HFF-Myc (cell line): ENCODE results near the gene PIGBOS1.

Experiments
- DNase-seq: peaks from one replicate; pipeline ENCODE4 v3.0.0-alpha.2; 2011; ENCODE audit warnings: low read depth; ENCODE audit errors: extremely low read depth
- H3K4me3 ChIP-seq: replicated peaks from 2 replicates; pipeline ENCODE4 v1.5.1; 2011; ENCODE audit warnings: low read depth, mild to moderate bottlenecking, control low read depth, low read length
- CTCF ChIP-seq: IDR thresholded peaks from 2 replicates; pipeline ENCODE4 v1.5.1; 2012; ENCODE audit warnings: mild to moderate bottlenecking, low read depth, low read length, control low read depth; ENCODE audit errors: missing control alignments

PIGBOS1 gene

DNA sequence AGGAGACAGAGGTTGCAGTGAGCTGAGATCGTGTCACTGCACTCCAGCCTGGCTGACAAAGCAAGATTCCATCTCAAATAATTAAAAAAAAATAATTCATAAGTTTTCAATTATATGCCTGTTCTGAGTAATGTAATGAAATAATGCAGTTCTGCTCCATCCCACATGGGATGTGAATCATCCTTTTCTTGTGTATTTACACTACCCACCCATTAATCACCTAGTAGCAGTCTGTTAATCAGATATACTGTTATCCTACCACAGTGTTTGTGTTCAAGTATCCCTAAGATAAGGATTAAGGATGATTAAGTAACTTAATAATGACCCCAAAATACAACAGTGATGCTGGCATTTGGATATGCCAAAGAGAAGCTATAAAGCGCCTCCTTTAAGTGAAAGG is 38.9 kb upstream of the PIGBOS1 start:
- H3K4me3 ChIP-seq: no peak overlapping the region
- DNase-seq: peak; percentile 17

GRCh38 chr15:55356985-55357585 is 38.2 kb upstream of the PIGBOS1 start:
- no peak for TF ChIP-seq CTCF
- no peak overlapping the region for H3K4me3 ChIP-seq
- no peak for DNase-seq

More for the DNA sequence above, 38.9 kb upstream of the PIGBOS1 start:
- no peak for TF ChIP-seq CTCF

- TF ChIP-seq CTCF: no peak
- no peak for DNase-seq
- H3K4me3 ChIP-seq: no peak overlapping the region
Observed at GRCh38 chr15:55353025-55353424, 34.1 kb upstream of the PIGBOS1 start.

DNA sequence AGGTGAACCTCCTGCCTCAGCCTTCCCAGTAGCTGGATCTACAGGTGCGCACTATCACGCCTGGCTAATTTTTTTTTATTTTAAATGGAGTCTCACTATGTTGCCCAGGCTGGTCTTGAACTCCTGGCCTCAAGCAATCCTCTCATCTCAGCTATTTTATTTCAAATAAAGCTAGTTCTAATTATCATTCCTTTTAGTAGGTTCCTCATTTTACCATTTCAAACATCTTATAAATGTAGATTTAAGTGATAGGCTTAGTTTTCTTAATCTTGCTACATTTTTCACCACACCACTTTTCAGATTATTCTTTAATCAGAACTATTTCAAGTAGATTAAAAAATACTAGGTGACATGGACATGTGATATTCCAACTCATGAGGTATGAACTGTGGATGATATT is 30.4 kb upstream of the PIGBOS1 start:
- H3K4me3 ChIP-seq: no peak overlapping the region
- TF ChIP-seq CTCF: no peak
- DNase-seq: no peak

DNA sequence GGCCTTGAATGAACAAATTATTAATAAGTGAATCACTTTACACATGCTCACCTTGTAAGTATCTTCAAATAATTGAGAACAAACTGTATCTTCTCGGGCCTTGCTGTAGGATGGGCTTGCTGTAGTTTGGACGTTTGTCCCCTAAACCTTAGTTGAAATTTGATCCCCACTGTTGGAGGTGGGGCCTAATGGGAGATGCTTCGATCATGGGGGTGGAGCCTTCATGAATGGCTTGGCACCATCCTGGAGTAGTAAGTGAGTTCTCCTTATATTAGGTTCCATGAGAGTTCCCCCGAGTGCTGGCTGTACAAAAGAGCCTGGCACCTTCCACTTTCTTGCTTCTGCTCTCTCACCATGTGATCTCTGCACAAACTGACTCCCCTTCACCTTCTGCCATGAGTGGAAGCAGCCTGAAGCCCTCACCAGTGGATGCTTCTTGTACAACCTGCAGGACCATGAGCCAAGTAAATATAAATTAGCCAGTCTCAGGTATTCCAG is 29.4 kb upstream of the PIGBOS1 start:
- no peak for DNase-seq
- TF ChIP-seq CTCF: no peak
- no peak overlapping the region for H3K4me3 ChIP-seq

- no peak for TF ChIP-seq CTCF
- H3K4me3 ChIP-seq: no peak overlapping the region
- no peak for DNase-seq
Observed at GRCh38 chr15:55344206-55344605, 25.3 kb upstream of the PIGBOS1 start.

DNA sequence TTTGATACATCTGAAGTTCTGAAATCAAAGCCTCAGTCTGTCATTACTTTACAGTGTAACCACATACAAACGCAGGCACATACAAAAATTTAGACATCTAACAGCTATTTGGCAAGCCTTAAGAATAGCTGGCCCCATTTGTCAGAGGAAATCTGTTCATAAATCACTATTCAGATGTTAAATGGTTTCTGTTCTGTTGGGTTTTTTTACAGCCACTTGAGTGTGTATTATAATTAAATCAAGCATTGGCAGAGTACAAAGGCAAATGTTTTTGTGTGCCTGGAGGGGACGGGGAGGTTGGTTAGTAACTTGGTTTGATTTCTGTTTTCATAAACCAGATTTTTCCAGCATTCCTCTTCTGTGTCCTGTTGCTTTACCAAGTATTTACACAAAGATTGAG is 24.2 kb upstream of the PIGBOS1 start:
- no peak for TF ChIP-seq CTCF
- H3K4me3 ChIP-seq: no peak overlapping the region
- no peak for DNase-seq
